SK-N-SH (cell line): ENCODE data around the gene GFPT2. TPM values are rescaled to one million over a fixed set of nuclear protein-coding genes. Genes with fewer than 3 reads are reported as not detected.

Experiments
- CTCF ChIA-PET: fragments of 300-600, 350-600 bp; formaldehyde crosslinking; extraction: SDS; loops from one replicate; lab custom pipeline; 2021; lab: Yijun Ruan, JAX
- POLR2A ChIA-PET: fragments of 350-600 bp; sonication (Branson Sonifier 250); formaldehyde crosslinking; extraction: SDS; loops from one replicate; lab custom pipeline; 2020; ENCODE audit warnings: antibody characterized with exemption, inconsistent platforms; lab: Yijun Ruan, JAX
- DNase-seq: peaks from one replicate; pipeline ENCODE4 v3.0.0; 2012
- H2AFZ ChIP-seq: fragments of 200-600 bp; sonication (generic); 2 replicates; pipeline ENCODE4 v1.8.1; 2016; ENCODE audit warnings: antibody characterized with exemption, mild to moderate bottlenecking, low read depth
- H3F3A ChIP-seq: fragments of 200-600 bp; sonication (generic); replicated peaks from 2 replicates; pipeline ENCODE3; 2016; ENCODE audit warnings: antibody characterized with exemption, mild to moderate bottlenecking; ENCODE audit not compliant: insufficient read depth
- H3K27ac ChIP-seq, 2 experiments: fragments of 200-500 bp in 1 of 2; fragments of 200-600 bp in 1 of 2; sonication (Bioruptor generic) in 1 of 2; sonication (generic), shearing (Covaris generic) in 1 of 2; 2 replicates each; pipeline versions ENCODE4 v1.5.1 to v1.6.1; 2014 to 2016; ENCODE audit warnings: low read depth in 2 of 2, inconsistent platforms in 1 of 2, low read length in 1 of 2, mild to moderate bottlenecking in 1 of 2, mixed read lengths in 1 of 2
- H3K27me3 ChIP-seq: fragments of 200-600 bp; sonication (generic), shearing (Covaris generic); 2 replicates; pipeline ENCODE4 v1.6.1; 2016; ENCODE audit warnings: mixed run types; ENCODE audit not compliant: insufficient read depth
- H3K36me3 ChIP-seq, 2 experiments: fragments of 200-500 bp in 1 of 2; fragments of 200-600 bp in 1 of 2; sonication (Bioruptor generic) in 1 of 2; sonication (generic) in 1 of 2; replicated peaks in 1 of 2; 2 replicates each; pipeline versions ENCODE3 to v1.5.1; 2014 to 2016; ENCODE audit warnings: low read length in 1 of 2, mild to moderate bottlenecking in 1 of 2; ENCODE audit not compliant: insufficient read depth in 2 of 2, control insufficient read depth in 1 of 2
- H3K4me1 ChIP-seq, 2 experiments: fragments of 200-500 bp in 1 of 2; fragments of 200-600 bp in 1 of 2; sonication (Bioruptor generic) in 1 of 2; sonication (generic), shearing (Covaris generic) in 1 of 2; 2 replicates each; pipeline versions ENCODE4 v1.5.1 to v1.6.1; 2014 to 2016; ENCODE audit warnings: low read depth in 1 of 2, low read length in 1 of 2, mixed run types in 1 of 2; ENCODE audit not compliant: insufficient read depth in 2 of 2, control insufficient read depth in 1 of 2
- H3K4me2 ChIP-seq: fragments of 200-600 bp; sonication (generic), shearing (Covaris generic); 2 replicates; pipeline ENCODE4 v1.6.1; 2017; ENCODE audit warnings: mixed run types
- H3K4me3 ChIP-seq, 2 experiments: fragments of 200-500 bp in 1 of 2; fragments of 200-600 bp in 1 of 2; sonication (Bioruptor generic) in 1 of 2; sonication (generic), shearing (Covaris generic) in 1 of 2; 2 replicates each; pipeline versions ENCODE4 v1.5.1 to v1.8.1; 2014 to 2016; ENCODE audit warnings: low read depth in 2 of 2, inconsistent platforms in 1 of 2, low read length in 1 of 2, mild to moderate bottlenecking in 1 of 2, mixed read lengths in 1 of 2, moderate library complexity in 1 of 2
- H3K79me2 ChIP-seq: fragments of 200-600 bp; sonication (generic); 2 replicates; pipeline ENCODE4 v1.8.1; 2017; ENCODE audit warnings: mild to moderate bottlenecking; ENCODE audit not compliant: insufficient read depth
- H3K9ac ChIP-seq: fragments of 200-600 bp; sonication (generic); 2 replicates; pipeline ENCODE4 v1.6.1; 2017; ENCODE audit warnings: mixed run types
- H3K9me2 ChIP-seq: fragments of 200-600 bp; sonication (generic); 2 replicates; pipeline ENCODE4 v1.6.1; 2017; ENCODE audit warnings: mixed run types
- H3K9me3 ChIP-seq: fragments of 200-600 bp; sonication (generic); 2 replicates; pipeline ENCODE4 v1.6.1; 2017; ENCODE audit warnings: mixed run types, mild to moderate bottlenecking, moderate library complexity
- H4K20me1 ChIP-seq: fragments of 200-600 bp; sonication (generic); 2 replicates; pipeline ENCODE4 v1.6.1; 2017; ENCODE audit warnings: mild to moderate bottlenecking, mixed run types; ENCODE audit not compliant: insufficient read depth
- ELF1 ChIP-seq: IDR thresholded peaks from 2 replicates; pipeline ENCODE4 v1.4.0; 2012
- EP300 ChIP-seq, 2 experiments: IDR thresholded peaks; 2 replicates each; pipeline versions ENCODE4 v1.4.0 to v1.6.1; 2012; ENCODE audit warnings: borderline replicate concordance in 1 of 2, low read depth in 1 of 2, low read length in 1 of 2
- EZH2phosphoT487 ChIP-seq: fragments of 200-600 bp; sonication (generic); IDR thresholded peaks from 2 replicates; pipeline ENCODE4 v1.6.1; 2017; ENCODE audit warnings: low read depth, mixed run types, mild to moderate bottlenecking, antibody characterized with exemption, moderate library complexity, borderline replicate concordance
- GABPA ChIP-seq: IDR thresholded peaks from 2 replicates; pipeline ENCODE4 v1.4.0; 2012; ENCODE audit warnings: low read depth, mild to moderate bottlenecking
- GATA2 ChIP-seq: sonication (generic); formaldehyde crosslinking; IDR thresholded peaks from 2 replicates; pipeline ENCODE4 v1.5.0; 2020; ENCODE audit warnings: mild to moderate bottlenecking, missing genetic modification reagents
- MAX ChIP-seq: IDR thresholded peaks from 2 replicates; pipeline ENCODE4 v1.4.0; 2012; ENCODE audit warnings: low read depth
- NFIC ChIP-seq: IDR thresholded peaks from 2 replicates; pipeline ENCODE4 v1.4.0; 2012; ENCODE audit warnings: borderline replicate concordance
- POLR2AphosphoS5 ChIP-seq: IDR thresholded peaks from 2 replicates; pipeline ENCODE4 v1.6.1; 2012; ENCODE audit warnings: low read depth, low read length
- RAD21 ChIP-seq: IDR thresholded peaks from 2 replicates; pipeline ENCODE4 v1.6.1; 2012; ENCODE audit warnings: mild to moderate bottlenecking, low read length
- RFX5 ChIP-seq: IDR thresholded peaks from 2 replicates; pipeline ENCODE4 v1.6.1; 2012; ENCODE audit warnings: mild to moderate bottlenecking, improper control_type of control experiment, low read length
- SIN3A ChIP-seq: IDR thresholded peaks from 2 replicates; pipeline ENCODE4 v1.6.1; 2012; ENCODE audit warnings: low read depth, mild to moderate bottlenecking, low read length, moderate library complexity, borderline replicate concordance
- TAF1 ChIP-seq: IDR thresholded peaks from 2 replicates; pipeline ENCODE4 v1.6.1; 2012; ENCODE audit warnings: low read depth, mild to moderate bottlenecking, low read length, moderate library complexity, borderline replicate concordance
- TCF12 ChIP-seq: IDR thresholded peaks from 2 replicates; pipeline ENCODE4 v1.4.0; 2012
- YY1 ChIP-seq: IDR thresholded peaks from 2 replicates; pipeline ENCODE4 v1.4.0; 2012; ENCODE audit warnings: low read depth, mild to moderate bottlenecking
- ZBTB33 ChIP-seq: IDR thresholded peaks from 2 replicates; pipeline ENCODE4 v1.4.0; 2012; ENCODE audit warnings: low read depth, borderline replicate concordance
- WGBS: methylation state at CpG from one replicate; pipeline ENCODE4 v1.1.6; 2017; ENCODE audit warnings: low lambda C conversion rate; 5-methylcytosine and 5-hydroxymethylcytosine counted together
- polyA plus RNA-seq, 3 experiments: library from polyadenylated mRNA; depleted of rRNA; stranded (reverse); fragments of >200 nt; gene quantifications; 2 replicates each; pipeline ENCODE4 v1.2.3, GENCODE V29; 2012
- TF ChIP-seq, protein P1 (sequence below): fragments of 200-600 bp; sonication (generic); IDR thresholded peaks from 2 replicates; pipeline ENCODE4 v1.6.1; 2017; ENCODE audit warnings: antibody characterized with exemption, mild to moderate bottlenecking, moderate library complexity
- TF ChIP-seq, protein P2 (sequence below): fragments of 150-350 bp; IDR thresholded peaks from 2 replicates; pipeline ENCODE4 v1.6.1; 2017; ENCODE audit warnings: antibody characterized with exemption, low read length, low read depth, borderline replicate concordance
- TF ChIP-seq, protein P3 (sequence below): fragments of 150-350 bp; IDR thresholded peaks from 2 replicates; pipeline ENCODE4 v1.6.1; 2016; ENCODE audit warnings: mild to moderate bottlenecking, low read depth, low read length

Gene GFPT2
- polyA plus RNA-seq, 1 of the 3 experiments (the other 2 are of a cell fraction): 8.1 TPM

DNA sequence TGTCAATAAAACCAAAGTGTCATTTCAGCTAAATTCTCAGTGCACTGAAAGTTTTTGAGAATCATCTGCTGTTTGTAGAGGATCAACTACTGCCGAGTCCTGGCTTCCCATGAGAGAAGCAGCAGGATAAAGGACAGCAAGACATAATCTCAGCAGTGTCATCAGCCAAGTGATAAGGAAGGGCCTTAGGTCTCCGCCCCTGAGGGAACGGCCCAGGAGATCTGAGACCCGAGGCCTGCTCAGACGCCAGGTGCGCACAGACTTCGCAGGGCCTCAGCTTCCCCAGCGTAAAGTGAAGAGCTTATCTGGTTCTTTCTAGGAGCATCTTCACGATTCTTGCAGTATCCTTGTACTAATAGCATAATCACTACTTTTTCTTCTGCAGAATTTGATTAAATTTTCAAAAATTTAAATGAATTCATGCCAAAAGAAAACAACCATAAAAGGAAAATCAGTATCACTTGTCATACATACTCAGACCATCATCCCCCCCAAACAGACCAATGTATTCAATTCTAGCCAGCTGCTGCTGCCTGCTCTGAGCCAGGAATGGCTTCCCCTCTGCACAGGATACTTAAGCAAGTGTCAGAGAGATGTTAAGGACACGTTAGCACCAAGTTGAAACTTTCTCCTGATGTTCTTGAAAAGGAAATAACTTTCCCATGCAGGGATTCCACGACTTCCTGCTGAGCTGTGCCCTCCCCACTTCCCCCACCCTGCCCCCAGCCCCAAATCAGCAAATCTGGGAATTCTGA is 2.2 kb downstream of the GFPT2 start:
- Histone ChIP-seq H3K9me2 (no peaks in the 10 kb centered on the region), H3K4me2 (no peak overlapping the region), H3K27me3 (peaks cover 12% of the 10 kb centered on the region; the same call in 1 of the 2 replicates), H2AFZ (no peak overlapping the region), H3K9ac (no peak overlapping the region), H3F3A (no peaks in the 10 kb centered on the region), H3K27ac (no peak overlapping the region), H3K9me3 (no peaks in the 10 kb centered on the region), H3K4me3 (no peak overlapping the region), H3K36me3 (no peaks in the 10 kb centered on the region), H4K20me1 (no peaks in the 10 kb centered on the region), H3K79me2 (no peaks in the 10 kb centered on the region), H3K4me1 (peaks cover 0 to 10% of the 10 kb centered on the region in 2 experiments; a peak in 1 of 4 replicates)
- TF ChIP-seq GABPA (no peak), YY1 (no peak), POLR2AphosphoS5 (no peak), NFIC (no peak), TAF1 (no peak), RAD21 (no peak), MAX (no peak)
- TF ChIP-seq, protein P1, sequence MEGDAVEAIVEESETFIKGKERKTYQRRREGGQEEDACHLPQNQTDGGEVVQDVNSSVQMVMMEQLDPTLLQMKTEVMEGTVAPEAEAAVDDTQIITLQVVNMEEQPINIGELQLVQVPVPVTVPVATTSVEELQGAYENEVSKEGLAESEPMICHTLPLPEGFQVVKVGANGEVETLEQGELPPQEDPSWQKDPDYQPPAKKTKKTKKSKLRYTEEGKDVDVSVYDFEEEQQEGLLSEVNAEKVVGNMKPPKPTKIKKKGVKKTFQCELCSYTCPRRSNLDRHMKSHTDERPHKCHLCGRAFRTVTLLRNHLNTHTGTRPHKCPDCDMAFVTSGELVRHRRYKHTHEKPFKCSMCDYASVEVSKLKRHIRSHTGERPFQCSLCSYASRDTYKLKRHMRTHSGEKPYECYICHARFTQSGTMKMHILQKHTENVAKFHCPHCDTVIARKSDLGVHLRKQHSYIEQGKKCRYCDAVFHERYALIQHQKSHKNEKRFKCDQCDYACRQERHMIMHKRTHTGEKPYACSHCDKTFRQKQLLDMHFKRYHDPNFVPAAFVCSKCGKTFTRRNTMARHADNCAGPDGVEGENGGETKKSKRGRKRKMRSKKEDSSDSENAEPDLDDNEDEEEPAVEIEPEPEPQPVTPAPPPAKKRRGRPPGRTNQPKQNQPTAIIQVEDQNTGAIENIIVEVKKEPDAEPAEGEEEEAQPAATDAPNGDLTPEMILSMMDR: no peak
- POLR2A ChIA-PET: no interaction called here
- DNase-seq: no peak
- 84% methylated on average over 9 of the region's 11 CpGs for WGBS
- CTCF ChIA-PET: interaction anchor here (0.8 to 1.8 kb wide), 5 partner anchors 22 to 121 kb away, joined by 4 to 8 read pairs (median 6); no protein-coding TSS in a partner anchor

DNA sequence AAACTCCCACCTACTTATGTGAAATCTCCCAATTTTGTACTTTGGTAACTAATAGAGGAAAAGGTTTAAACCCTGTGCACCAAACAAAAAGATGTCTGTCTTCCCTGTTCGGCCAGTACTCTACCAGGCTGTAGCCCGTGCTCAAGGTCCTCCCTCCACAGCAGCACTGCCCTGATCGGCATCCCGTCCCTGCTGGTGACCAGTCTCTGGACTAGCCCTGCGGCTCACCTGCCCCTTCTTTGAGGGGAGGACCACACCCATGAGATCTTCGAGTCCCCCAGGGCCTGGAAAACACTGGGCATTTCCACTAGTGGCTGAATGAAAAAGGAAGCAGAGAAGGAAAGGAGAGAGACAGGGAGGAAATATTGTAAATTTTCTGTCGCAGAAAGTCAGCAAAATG is 2.8 kb downstream of the GFPT2 start:
- no peaks in the 10 kb centered on the region for H3K36me3 ChIP-seq
- H3K4me3 ChIP-seq: no peak overlapping the region
- no peak overlapping the region for H3K4me2 ChIP-seq
- no peak overlapping the region for H2AFZ ChIP-seq
- ChIA-PET CTCF (interaction anchor here (1.2 to 1.7 kb wide), 3 partner anchors 21 to 57 kb away, joined by 3 to 6 read pairs (median 5); no protein-coding TSS in a partner anchor), POLR2A (no interaction called here)
- peaks cover 12% of the 10 kb centered on the region; the same call in 1 of the 2 replicates for H3K27me3 ChIP-seq
- H3K79me2 ChIP-seq: no peaks in the 10 kb centered on the region
- H3K9ac ChIP-seq: no peak overlapping the region
- no peaks in the 10 kb centered on the region for H3K9me3 ChIP-seq
- 86% methylated on average over 7 of the region's 7 CpGs for WGBS
- DNase-seq: no peak
- H3F3A ChIP-seq: no peaks in the 10 kb centered on the region
- H3K9me2 ChIP-seq: no peaks in the 10 kb centered on the region
- H4K20me1 ChIP-seq: no peaks in the 10 kb centered on the region
- H3K4me1 ChIP-seq: peaks cover 0 to 10% of the 10 kb centered on the region in 2 experiments; a peak in 1 of 4 replicates
- H3K27ac ChIP-seq: no peak overlapping the region
- TF ChIP-seq TAF1 (no peak), EP300 (IDR thresholded peaks at IDR 0.05; ENCODE audit: borderline replicate concordance in 1 of 2, low read depth in 1 of 2, low read length in 1 of 2) (no peak), GATA2 (no peak), SIN3A (no peak), ELF1 (no peak), EZH2phosphoT487 (no peak), TCF12 (no peak), POLR2AphosphoS5 (no peak), RFX5 (no peak), ZBTB33 (no peak)
- TF ChIP-seq, protein P2, sequence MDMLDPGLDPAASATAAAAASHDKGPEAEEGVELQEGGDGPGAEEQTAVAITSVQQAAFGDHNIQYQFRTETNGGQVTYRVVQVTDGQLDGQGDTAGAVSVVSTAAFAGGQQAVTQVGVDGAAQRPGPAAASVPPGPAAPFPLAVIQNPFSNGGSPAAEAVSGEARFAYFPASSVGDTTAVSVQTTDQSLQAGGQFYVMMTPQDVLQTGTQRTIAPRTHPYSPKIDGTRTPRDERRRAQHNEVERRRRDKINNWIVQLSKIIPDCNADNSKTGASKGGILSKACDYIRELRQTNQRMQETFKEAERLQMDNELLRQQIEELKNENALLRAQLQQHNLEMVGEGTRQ: no peak
- TF ChIP-seq, protein P1: no peak
- TF ChIP-seq, protein P3, sequence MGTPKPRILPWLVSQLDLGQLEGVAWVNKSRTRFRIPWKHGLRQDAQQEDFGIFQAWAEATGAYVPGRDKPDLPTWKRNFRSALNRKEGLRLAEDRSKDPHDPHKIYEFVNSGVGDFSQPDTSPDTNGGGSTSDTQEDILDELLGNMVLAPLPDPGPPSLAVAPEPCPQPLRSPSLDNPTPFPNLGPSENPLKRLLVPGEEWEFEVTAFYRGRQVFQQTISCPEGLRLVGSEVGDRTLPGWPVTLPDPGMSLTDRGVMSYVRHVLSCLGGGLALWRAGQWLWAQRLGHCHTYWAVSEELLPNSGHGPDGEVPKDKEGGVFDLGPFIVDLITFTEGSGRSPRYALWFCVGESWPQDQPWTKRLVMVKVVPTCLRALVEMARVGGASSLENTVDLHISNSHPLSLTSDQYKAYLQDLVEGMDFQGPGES: no peak
